Glutamatergic neuron (in vitro differentiated cells): ENCODE data around the gene CDK5RAP3. TPM values are rescaled to one million over a fixed set of nuclear protein-coding genes. Genes with fewer than 3 reads are reported as not detected.

ENCODE experiments used
- DNase-seq: peaks from one replicate; pipeline ENCODE4 v3.0.0; 2022
- H3K27ac Mint-ChIP-seq: one replicate; pipeline ENCODE4 v1.8.0; 2020; ENCODE audit warnings: mild to moderate bottlenecking, mixed read lengths, inconsistent platforms; ENCODE audit not compliant: unreplicated experiment
- H3K27me3 Mint-ChIP-seq: one replicate; pipeline ENCODE4 v1.8.0; 2020; ENCODE audit warnings: mild to moderate bottlenecking, moderate library complexity, mixed read lengths, inconsistent platforms; ENCODE audit not compliant: unreplicated experiment
- H3K36me3 Mint-ChIP-seq: one replicate; pipeline ENCODE4 v1.8.0; 2020; ENCODE audit warnings: mild to moderate bottlenecking, mixed read lengths, inconsistent platforms; ENCODE audit not compliant: unreplicated experiment
- H3K4me1 Mint-ChIP-seq: one replicate; pipeline ENCODE4 v1.8.0; 2020; ENCODE audit warnings: mild to moderate bottlenecking, low read depth, mixed read lengths, inconsistent platforms; ENCODE audit not compliant: unreplicated experiment
- H3K4me3 Mint-ChIP-seq: one replicate; pipeline ENCODE4 v1.8.0; 2020; ENCODE audit warnings: mild to moderate bottlenecking, mixed read lengths, inconsistent platforms; ENCODE audit not compliant: unreplicated experiment
- H3K9me3 Mint-ChIP-seq: one replicate; pipeline ENCODE4 v1.8.0; 2020; ENCODE audit warnings: mild to moderate bottlenecking, moderate library complexity, mixed read lengths, inconsistent platforms; ENCODE audit not compliant: unreplicated experiment
- CTCF ChIP-seq: fragments of 200-600 bp; sonication (generic); IDR thresholded peaks from one replicate; pipeline ENCODE4 v1.5.0; 2021; ENCODE audit not compliant: partially characterized antibody, unreplicated experiment
- total RNA-seq: library from RNA; stranded (reverse); fragmentation: NEBNext Ultra II Directional; extraction: Animal tissue kit (Norgen Biotek cat#: 25700); gene quantifications from one replicate; pipeline ENCODE4 v1.2.1, GENCODE V29; 2021; ENCODE audit not compliant: unreplicated experiment

The CDK5RAP3 gene
- total RNA-seq, 1 donor from 2014 or later, result 196 TPM

- Mint-ChIP-seq H3K36me3 (no peaks in the 10 kb centered on the region), H3K9me3 (peaks cover 4% of the 10 kb centered on the region), H3K4me3 (peak overlapping the region; percentile 30), H3K27ac (peak overlapping the region; percentile 62), H3K4me1 (peaks cover 16% of the 10 kb centered on the region), H3K27me3 (no peaks in the 10 kb centered on the region)
- no peak for DNase-seq
- no peak for TF ChIP-seq CTCF
These were observed 4.4 kb downstream of the CDK5RAP3 start for GRCh38 chr17:47975189-47975822.

- no peak for TF ChIP-seq CTCF
- peaks cover 3% of the 10 kb centered on the region for H3K9me3 Mint-ChIP-seq
- H3K4me3 Mint-ChIP-seq, result peak overlapping the region; percentile 30
- no peaks in the 10 kb centered on the region for H3K36me3 Mint-ChIP-seq
- H3K27ac Mint-ChIP-seq, result peak overlapping the region; percentile 62
- no peaks in the 10 kb centered on the region for H3K27me3 Mint-ChIP-seq
- no peak for DNase-seq
- H3K4me1 Mint-ChIP-seq, result peaks cover 14% of the 10 kb centered on the region
These were observed 4.9 kb downstream of the CDK5RAP3 start for GRCh38 chr17:47975823-47976205.

GRCh38 chr17:47978324-47978723, 7.4 kb downstream of the CDK5RAP3 start:
- peaks cover 19% of the 10 kb centered on the region for H3K4me1 Mint-ChIP-seq
- no peaks in the 10 kb centered on the region for H3K36me3 Mint-ChIP-seq

GRCh38 chr17:47980541-47980940, 9.6 kb downstream of the CDK5RAP3 start:
- DNase-seq, result no peak
- H3K4me3 Mint-ChIP-seq, result no peak overlapping the region
- H3K4me1 Mint-ChIP-seq, result peaks cover 26% of the 10 kb centered on the region
- peaks cover 4% of the 10 kb centered on the region for H3K9me3 Mint-ChIP-seq
- H3K27ac Mint-ChIP-seq, result no peak overlapping the region
- H3K36me3 Mint-ChIP-seq, result no peaks in the 10 kb centered on the region
- no peak for TF ChIP-seq CTCF
- H3K27me3 Mint-ChIP-seq, result peaks cover 4% of the 10 kb centered on the region

More at GRCh38 chr17:47978324-47978723, 7.4 kb downstream of the CDK5RAP3 start:
- H3K27ac Mint-ChIP-seq, result no peak overlapping the region
- peaks cover 4% of the 10 kb centered on the region for H3K9me3 Mint-ChIP-seq
- H3K27me3 Mint-ChIP-seq, result peaks cover 2% of the 10 kb centered on the region
- TF ChIP-seq CTCF, result peak; percentile 86
- peak; percentile 81 for DNase-seq
- no peak overlapping the region for H3K4me3 Mint-ChIP-seq

- no peak for DNase-seq
- no peaks in the 10 kb centered on the region for H3K36me3 Mint-ChIP-seq
- H3K9me3 Mint-ChIP-seq, result peaks cover 4% of the 10 kb centered on the region
- H3K4me3 Mint-ChIP-seq, result no peak overlapping the region
- H3K27me3 Mint-ChIP-seq, result peaks cover 4% of the 10 kb centered on the region
- no peak overlapping the region for H3K27ac Mint-ChIP-seq
- H3K4me1 Mint-ChIP-seq, result peaks cover 24% of the 10 kb centered on the region
- no peak for TF ChIP-seq CTCF
These were observed 10.5 kb downstream of the CDK5RAP3 start for GRCh38 chr17:47981462-47981861.
